Measurements from ENCODE around the gene C1QTNF12.

The C1QTNF12 gene

GRCh38 chr1:1210726-1211540, 35.6 kb downstream of the C1QTNF12 start:
- DNase-seq = no peak

- DNase-seq = peak; percentile 67
Measured at GRCh38 chr1:1208713-1209433, 37.6 kb downstream of the C1QTNF12 start.

DNA sequence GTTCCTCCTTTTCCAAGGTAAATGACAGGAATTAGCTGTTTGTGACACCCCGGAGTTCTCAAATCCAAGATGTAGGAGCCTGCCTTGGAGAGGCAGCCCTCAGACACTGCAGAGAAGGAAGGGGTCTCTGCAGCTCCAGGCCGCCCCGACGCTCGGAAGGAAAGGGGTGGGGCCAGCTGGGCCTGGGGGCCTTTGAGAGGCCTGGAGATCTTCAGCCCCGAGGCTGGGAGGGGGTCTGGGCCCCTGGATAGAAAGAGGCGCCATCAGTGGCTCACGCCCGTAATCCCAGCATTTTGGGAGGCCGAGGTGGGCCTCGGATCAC, 39.0 kb downstream of the C1QTNF12 start:
- DNase-seq = no peak

DNA sequence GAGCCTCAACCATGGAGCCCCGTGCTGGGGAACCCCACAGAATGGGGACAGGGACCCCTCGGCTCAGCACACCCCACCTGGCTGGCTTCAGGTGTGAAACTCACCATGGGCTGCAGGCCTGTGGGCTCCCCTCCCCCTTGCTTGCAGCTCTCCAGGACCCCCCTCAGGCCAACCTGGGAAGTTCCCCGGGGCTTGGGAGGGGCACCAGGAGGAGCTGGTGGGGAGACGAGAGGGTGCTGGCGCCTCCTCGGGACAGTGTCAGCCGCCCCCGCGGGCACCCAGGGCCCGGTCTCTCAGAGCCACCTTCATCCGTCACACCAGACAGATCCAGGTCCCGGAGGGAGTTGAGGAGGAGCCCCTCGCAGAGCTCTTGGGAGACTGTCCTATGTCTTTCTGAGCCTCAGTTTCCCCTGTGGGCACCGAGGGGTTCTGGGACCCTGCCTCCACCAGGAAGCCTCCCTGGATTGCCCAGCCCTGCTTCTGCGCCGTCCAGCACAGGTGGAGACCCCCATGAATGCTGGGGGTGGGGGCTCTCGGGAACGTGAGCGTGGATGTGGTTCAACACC, 39.5 kb downstream of the C1QTNF12 start:
- DNase-seq = no peak

DNA sequence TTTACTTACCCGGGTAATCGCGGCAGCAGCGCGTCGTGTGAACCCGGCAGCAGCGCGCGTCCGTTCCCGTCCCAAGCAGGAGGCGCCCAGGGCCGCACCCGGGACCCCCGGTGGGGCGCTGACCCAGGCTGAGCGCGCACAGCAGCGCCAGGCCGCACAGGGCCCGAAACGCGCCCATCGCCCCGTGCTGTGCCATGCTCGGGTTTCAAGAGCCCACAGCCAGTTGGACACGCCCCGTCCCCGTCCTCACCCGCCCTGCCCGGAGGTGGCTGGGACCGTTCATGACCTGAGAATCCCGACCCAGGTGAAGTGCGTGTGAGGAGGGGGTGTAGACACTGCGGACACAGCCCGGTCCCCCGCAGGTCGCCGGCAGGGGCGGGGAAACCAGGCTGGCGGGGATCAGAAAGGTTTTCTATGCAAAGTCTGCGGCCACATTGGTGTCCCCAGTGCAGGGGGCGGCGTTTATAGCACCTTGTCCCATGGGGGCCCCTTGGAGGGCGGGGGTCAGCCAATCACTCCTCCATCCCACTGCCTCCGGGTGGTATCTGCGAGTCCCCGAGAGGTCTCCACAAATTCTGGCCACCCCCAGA, 40.1 kb downstream of the C1QTNF12 start, which contains the start of gene TNFRSF18:
Gene TNFRSF18, minus strand, starts transcription at position 217 of the 590 bp plus-strand sequence. Its CDS starts 21 bp downstream, at position 196.
- peak; percentile 55 for DNase-seq

DNA sequence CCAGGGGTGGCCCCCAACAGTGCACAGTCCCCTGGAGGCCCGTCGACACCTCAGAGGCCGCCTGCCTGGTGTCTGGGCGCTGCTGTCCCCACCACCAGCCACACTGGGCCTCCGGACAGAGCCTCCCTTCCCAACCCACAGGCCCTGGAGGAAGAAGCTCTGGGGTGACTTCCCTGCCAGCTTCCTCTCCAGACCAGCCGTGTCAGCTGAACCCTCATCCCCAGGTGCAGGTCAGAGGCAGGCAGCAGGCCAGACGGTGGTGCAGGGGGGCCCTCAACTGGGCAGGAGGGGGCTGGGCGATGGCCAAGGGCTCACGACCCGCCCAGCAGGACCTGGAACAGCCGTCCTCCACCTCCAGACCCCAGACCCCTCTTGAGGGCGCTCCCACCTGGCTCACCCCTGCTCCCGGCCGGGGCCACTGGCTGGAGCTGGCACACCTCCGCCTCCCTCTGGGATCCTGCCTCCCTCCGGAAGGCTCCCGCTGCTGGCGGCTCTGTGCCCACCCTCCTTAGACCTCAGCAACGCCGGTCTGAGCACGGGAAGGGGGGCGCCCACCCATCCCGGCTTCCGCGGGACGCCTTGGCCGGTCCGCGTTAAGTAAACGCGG, 40.6 kb downstream of the C1QTNF12 start:
- DNase-seq = no peak

DNA sequence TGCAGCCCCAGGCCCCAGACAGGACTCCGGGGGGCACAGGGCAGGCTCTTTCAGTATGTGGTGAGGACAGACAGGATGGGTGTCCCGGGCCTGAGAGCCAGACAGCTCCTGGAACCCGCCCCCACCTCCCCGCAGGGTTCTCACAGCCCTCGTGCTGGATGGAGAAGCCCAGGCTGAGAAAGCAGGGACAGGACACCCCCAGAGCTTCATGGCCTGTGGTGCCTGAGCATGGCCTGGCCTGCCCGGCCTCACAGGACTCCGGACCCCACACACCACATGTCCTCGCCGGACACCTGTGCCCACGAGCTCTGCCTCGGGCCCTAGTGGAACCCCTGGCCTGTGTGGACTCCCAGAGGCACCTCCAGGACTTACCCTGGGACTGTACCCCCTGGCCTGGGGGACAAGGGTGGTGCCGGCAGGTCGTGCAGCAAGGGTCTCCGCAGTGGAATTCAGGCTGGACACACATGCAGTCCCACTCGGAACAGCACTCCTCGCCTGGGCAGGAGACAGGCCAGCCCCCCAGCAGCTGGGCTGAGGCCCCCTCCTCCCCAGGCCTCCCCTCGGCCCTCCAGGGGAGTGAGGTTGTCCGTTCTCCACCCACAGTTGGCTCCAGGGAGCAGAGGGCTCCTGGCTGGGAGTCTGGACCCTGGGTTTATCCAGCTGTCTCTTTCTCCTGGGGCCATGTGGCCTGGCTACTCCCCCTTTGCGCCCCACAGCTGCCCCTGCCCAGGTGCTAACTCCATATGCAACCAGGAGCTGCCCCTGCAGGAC, 41.3 kb downstream of the C1QTNF12 start:
- no peak for DNase-seq

GRCh38 chr1:1204425-1204920, 42.0 kb downstream of the C1QTNF12 start:
- DNase-seq = no peak

GRCh38 chr1:1203561-1204424, 42.7 kb downstream of the C1QTNF12 start:
- DNase-seq = no peak

GRCh38 chr1:1202831-1203560, 43.5 kb downstream of the C1QTNF12 start:
- no peak for DNase-seq

GRCh38 chr1:1200876-1201810, 45.4 kb downstream of the C1QTNF12 start:
- peak; percentile 91 for DNase-seq

GRCh38 chr1:1199961-1200875, 46.3 kb downstream of the C1QTNF12 start:
- no peak for DNase-seq

DNA sequence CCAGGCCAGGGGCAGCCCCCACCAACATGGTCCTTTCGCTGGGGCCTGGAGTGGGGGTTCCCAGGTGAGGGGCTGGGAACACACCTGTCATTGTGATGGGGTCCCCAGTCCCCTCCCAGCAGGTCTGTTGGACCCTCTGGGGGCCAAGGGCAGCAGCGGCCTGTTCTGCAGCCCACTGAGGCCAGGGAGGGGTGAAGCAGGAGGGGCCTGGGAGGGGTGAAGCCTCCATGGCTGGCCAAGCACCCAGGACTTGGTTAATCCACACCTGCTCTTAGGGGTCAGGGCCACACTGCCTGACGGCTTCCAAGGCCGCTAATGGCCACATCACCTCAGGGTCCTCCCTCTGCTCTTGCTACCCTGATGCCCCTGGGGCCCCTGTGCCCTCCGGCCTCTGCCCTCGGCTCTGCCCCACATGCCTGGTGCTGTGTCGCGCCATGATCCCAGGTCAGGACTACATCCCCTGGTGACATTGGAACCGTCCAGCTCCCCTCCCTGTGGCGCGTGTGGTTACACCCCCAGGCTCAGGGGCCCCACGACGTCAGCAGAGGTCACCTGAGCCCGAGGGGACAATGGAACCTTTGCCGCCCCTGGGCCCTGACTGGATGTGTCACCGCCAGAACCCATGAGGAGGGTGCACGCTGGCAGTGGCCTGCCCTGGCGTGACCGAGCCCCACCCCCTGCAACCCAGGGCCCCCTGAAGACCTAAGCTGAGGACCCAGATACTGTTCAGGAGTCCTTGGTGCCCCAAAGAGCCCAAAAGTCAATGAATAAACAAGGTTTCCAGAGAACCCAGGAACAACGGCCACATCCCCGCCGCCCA, 47.2 kb downstream of the C1QTNF12 start:
- no peak for DNase-seq

- no peak for DNase-seq
Measured at GRCh38 chr1:1198423-1199140, 47.9 kb downstream of the C1QTNF12 start.

DNA sequence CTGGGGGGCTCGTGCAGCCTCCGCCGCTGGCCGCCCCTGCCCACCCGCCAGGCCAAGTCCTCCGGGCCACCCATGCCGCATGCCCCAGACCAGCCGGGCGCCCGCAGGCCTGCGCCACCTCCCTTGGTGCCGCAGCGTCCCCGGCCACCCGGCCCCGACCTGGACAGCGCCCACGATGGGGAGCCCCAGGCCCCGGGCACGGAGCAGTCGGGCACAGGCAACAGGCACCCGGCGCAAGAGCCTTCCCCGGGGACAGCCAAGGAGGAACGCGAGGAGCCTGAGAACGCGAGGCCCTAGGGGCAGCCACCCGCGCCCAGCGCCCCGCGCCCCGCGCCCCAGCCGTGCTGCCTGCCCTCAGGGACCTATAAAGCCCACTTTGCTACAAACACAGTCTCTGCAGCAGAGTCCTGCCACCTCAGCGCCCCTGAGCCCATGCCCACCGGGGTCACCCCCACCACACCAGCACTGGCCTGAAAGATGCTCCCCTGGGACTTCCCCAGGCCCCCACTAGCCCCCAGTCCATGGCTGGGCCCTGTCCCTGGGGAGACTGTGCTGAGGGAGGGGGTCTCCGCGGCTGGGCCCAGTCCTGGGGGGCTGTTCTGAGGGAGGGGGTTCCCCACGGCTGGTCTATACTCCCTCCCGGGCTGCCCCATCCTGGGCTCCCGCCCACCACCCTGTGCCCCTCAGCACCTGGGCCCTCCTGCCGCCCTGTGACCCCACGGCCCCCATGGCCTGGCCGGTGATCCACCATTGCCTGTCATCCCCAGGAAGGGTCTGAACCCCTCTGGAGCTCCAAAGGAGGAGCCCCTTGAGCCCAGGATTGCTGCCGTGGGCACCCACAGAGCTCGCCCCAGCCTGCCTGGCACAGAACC, 48.7 kb downstream of the C1QTNF12 start:
- no peak for DNase-seq

DNA sequence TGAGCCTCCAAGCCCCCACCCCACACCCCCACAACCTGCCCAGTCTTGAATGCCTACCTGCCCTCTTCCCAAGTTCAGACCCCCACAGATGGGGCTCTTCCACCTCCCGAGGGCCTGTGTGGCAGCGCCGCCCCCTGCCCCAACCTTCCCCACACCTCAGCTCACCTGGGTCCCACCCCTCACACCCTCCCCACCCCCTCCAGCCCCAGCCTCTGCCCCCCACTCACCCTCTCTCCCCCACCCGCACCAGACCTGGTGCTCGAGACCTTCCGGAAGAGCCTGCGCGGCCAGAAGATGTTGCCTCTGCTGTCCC, 49.4 kb downstream of the C1QTNF12 start:
- DNase-seq = no peak

All from CD4-positive, alpha-beta T cell treated with Interleukin-17A for 1 hour (primary cell).